GM12875 (cell line): ENCODE results near the gene NAPB.

Experiments used
- H3K4me3 ChIP-seq: one replicate; pipeline ENCODE4 v1.5.1; 2011; ENCODE audit warnings: low read depth, low read length, control low read depth
- CTCF ChIP-seq: IDR thresholded peaks from 2 replicates; pipeline ENCODE4 v1.5.1; 2011; ENCODE audit warnings: low read depth, mild to moderate bottlenecking, control low read depth, inconsistent platforms, low read length, moderate library complexity, borderline replicate concordance; ENCODE audit not compliant: insufficient read depth

Gene NAPB

GRCh38 chr20:23362392-23363256 is 58.7 kb downstream of the NAPB start:
- no peak for TF ChIP-seq CTCF
- peak overlapping the region; percentile 79 for H3K4me3 ChIP-seq

GRCh38 chr20:23361476-23362391 is 59.6 kb downstream of the NAPB start, which contains the start of gene GZF1:
Gene GZF1, plus strand, starts transcription at chr20:23362182. Its CDS starts 2,202 bp downstream, at chr20:23364384.
- peak within 1 kb of the TSS; percentile 79 for H3K4me3 ChIP-seq
- TF ChIP-seq CTCF = peak; percentile 2; the same call in 1 of the 2 replicates

GRCh38 chr20:23361119-23361475 is 60.2 kb downstream of the NAPB start:
- H3K4me3 ChIP-seq = peak overlapping the region; percentile 74

DNA sequence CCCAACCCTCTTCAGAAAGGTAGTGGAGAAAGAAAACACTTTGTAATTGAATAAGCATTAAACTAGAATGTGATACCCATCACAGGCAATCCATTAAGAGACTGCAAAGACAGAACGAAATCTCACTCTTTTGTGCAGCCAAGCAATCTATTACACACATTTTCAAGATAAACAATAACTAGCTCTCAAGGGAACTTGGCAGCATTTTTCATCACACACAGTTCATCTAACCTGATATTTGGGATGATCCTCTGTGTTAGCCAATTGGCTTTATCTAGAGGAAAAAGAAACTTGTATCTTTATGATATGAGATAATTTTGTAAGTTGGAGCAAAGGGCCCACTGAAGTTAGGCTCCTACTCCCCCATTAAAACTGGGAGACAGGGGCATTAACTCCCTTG is 60.8 kb downstream of the NAPB start:
- no peak for TF ChIP-seq CTCF
- H3K4me3 ChIP-seq = no peak overlapping the region

More at GRCh38 chr20:23361119-23361475, 60.2 kb downstream of the NAPB start:
- TF ChIP-seq CTCF = no peak

- no peak for TF ChIP-seq CTCF
- H3K4me3 ChIP-seq = no peak overlapping the region
Observed at GRCh38 chr20:23358923-23359593, 62.2 kb downstream of the NAPB start.

- no peak for TF ChIP-seq CTCF
- no peak overlapping the region for H3K4me3 ChIP-seq
Observed at GRCh38 chr20:23358563-23358906, 62.8 kb downstream of the NAPB start.
